Hepatocyte (in vitro differentiated cells): Measurements from ENCODE around the gene NYNRIN.

Source experiments
- CTCF ChIP-seq: fragments of 200-600 bp; sonication (generic); IDR thresholded peaks from 2 replicates; pipeline ENCODE4 v1.5.1; 2016; ENCODE audit warnings: antibody characterized with exemption, mild to moderate bottlenecking; ENCODE audit not compliant: poor library complexity
- EZH2 ChIP-seq: fragments of 200-600 bp; sonication (generic); IDR thresholded peaks from 2 replicates; pipeline ENCODE4 v1.6.1; 2016; ENCODE audit warnings: antibody characterized with exemption, mild to moderate bottlenecking, borderline replicate concordance
- EZH2phosphoT487 ChIP-seq: fragments of 200-600 bp; sonication (generic); IDR thresholded peaks from one replicate; pipeline ENCODE4 v1.6.1; 2018; ENCODE audit warnings: antibody characterized with exemption, mild to moderate bottlenecking, low read depth, moderate library complexity; ENCODE audit not compliant: unreplicated experiment, severe bottlenecking

- no peak for TF ChIP-seq CTCF
- TF ChIP-seq EZH2, result no peak
- TF ChIP-seq EZH2phosphoT487, result no peak
These were observed 30.6 kb upstream of the NYNRIN start for GRCh38 chr14:24368212-24368561.
